Brain microvascular endothelial cell (primary cell): ENCODE data around the gene LSMEM2.

Source experiments
- DNase-seq: peaks from one replicate; pipeline ENCODE4 v3.0.0-alpha.2; 2020
- H3K27ac ChIP-seq: fragments of 250-450 bp; sonication (Bioruptor Pico); 2 replicates; pipeline ENCODE4 v1.5.1; 2020; ENCODE audit warnings: mild to moderate bottlenecking, moderate library complexity
- H3K27me3 ChIP-seq: fragments of 250-450 bp; sonication (Bioruptor Pico); replicated peaks from 2 replicates; pipeline ENCODE4 v1.5.1; 2020; ENCODE audit warnings: mild to moderate bottlenecking
- H3K36me3 ChIP-seq: fragments of 250-450 bp; sonication (Bioruptor Pico); replicated peaks from 2 replicates; pipeline ENCODE4 v1.5.1; 2020; ENCODE audit warnings: mild to moderate bottlenecking
- H3K4me3 ChIP-seq: 2 replicates; pipeline ENCODE4 v1.5.1; 2011; ENCODE audit warnings: low read depth, mild to moderate bottlenecking, control low read depth, low read length, moderate library complexity
- in situ Hi-C: cut with HindIII; loops from 2 replicates; pipeline ENCODE4 v1.10.0; 2017; ENCODE audit warnings: low sequenced_read_pairs, low pct_ligation_motif_present
- TF ChIP-seq, protein P1 (sequence below): IDR thresholded peaks from 2 replicates; pipeline ENCODE4 v1.5.1; 2011; ENCODE audit warnings: low read depth, mild to moderate bottlenecking, moderate library complexity, low read length, control low read depth, inconsistent platforms; ENCODE audit errors: missing control alignments

LSMEM2 gene

DNA sequence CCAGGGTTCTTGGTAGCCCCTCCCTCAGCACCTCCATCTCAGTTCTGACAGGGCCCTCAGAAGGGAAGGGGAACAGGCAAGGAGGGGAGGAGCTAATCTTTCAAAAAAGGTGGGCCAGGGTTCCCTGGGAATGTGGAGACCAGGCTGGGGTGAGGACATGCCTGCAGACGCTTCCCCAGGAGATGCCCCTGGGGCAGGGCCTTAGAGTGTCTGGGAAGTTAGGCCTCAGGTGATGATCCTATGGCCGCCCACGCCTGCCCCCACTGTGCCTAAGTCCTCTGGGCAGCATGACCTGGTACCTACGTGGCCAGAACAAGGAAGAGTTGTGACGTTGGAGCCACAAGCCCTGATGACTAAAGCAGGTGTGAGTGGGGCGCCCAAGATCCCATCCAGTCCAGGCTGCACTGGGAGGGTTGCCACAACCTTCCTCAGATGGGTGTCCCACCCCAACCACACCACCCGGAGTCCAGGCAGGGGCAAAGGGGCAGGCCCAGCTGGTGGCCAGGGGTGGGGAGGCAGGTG lies 13.9 kb upstream of the LSMEM2 start:
- no peaks in the 10 kb centered on the region for H3K36me3 ChIP-seq
- H3K4me3 ChIP-seq, result no peak overlapping the region
- no peak for DNase-seq
- TF ChIP-seq, protein P1, sequence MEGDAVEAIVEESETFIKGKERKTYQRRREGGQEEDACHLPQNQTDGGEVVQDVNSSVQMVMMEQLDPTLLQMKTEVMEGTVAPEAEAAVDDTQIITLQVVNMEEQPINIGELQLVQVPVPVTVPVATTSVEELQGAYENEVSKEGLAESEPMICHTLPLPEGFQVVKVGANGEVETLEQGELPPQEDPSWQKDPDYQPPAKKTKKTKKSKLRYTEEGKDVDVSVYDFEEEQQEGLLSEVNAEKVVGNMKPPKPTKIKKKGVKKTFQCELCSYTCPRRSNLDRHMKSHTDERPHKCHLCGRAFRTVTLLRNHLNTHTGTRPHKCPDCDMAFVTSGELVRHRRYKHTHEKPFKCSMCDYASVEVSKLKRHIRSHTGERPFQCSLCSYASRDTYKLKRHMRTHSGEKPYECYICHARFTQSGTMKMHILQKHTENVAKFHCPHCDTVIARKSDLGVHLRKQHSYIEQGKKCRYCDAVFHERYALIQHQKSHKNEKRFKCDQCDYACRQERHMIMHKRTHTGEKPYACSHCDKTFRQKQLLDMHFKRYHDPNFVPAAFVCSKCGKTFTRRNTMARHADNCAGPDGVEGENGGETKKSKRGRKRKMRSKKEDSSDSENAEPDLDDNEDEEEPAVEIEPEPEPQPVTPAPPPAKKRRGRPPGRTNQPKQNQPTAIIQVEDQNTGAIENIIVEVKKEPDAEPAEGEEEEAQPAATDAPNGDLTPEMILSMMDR, result no peak
- in situ Hi-C loops, result no loop called here
- no peaks in the 10 kb centered on the region for H3K27me3 ChIP-seq
- no peak overlapping the region for H3K27ac ChIP-seq

DNA sequence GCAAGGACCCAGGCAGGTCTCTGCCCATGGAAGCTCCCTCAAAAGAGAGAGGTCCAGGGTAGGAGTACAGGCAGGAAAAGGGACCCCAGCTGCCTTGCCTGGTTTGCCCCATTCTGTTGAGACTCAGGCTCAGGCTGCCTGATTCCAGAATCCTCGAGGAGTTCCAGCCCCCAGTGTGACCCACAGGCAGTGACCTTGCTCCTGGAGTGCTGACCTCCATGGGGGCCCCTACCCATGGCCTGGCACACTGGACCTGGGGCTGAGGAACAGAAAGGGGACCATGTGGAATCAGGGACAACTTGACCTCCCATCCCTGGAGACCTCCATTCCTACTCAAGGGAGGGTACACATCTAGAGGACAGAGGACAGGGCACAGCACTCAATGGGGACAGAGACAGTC lies 13.3 kb upstream of the LSMEM2 start:
- DNase-seq, result no peak
- Histone ChIP-seq H3K27ac (no peak overlapping the region), H3K27me3 (no peaks in the 10 kb centered on the region), H3K4me3 (no peak overlapping the region), H3K36me3 (no peaks in the 10 kb centered on the region)
- in situ Hi-C loops, result no loop called here
- TF ChIP-seq, protein P1, result no peak

DNA sequence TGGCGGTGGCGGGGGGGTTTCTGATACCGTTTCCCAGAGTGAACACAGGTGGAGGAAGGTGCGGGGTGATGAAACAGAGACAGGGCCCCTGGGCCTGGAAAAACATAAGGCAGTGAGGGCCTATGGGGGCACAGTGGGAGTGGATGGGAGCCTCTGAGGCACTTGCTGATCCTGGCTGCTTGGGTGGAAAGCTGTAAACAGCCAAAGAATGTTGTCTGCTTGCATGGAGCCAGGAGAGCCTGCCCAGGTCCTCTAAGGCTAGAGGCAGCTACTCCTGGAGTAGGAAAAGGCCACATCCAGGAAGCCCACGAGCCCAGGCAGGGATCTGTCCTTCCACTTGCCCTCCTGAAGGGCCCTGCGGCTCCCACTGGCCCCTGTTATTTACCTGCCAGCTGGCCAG lies 12.9 kb upstream of the LSMEM2 start:
- in situ Hi-C loops, result no loop called here
- H3K36me3 ChIP-seq, result no peaks in the 10 kb centered on the region
- no peak overlapping the region for H3K27ac ChIP-seq
- H3K4me3 ChIP-seq, result no peak overlapping the region
- TF ChIP-seq, protein P1, result no peak
- no peak for DNase-seq
- no peaks in the 10 kb centered on the region for H3K27me3 ChIP-seq

DNA sequence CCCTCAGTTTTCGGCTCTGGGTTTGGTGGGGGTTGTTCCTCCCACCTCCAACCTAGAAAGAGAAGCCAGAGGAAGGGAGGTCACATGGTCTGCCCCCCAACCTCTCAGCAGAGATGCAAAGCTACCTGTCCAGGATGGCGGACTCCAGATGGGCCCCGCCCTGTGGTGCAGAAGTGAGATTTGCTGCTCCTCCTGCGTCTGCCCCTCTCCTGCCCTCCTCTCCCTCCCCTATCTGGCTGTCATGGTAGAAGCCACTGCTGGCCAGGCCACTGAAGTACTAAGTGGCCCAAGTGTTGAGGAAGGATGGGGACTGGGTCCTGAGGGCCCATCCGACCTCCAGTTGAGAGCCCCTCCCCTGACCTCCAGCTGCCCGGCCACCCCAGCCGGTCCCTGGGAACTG lies 12.1 kb upstream of the LSMEM2 start:
- Histone ChIP-seq H3K36me3 (no peaks in the 10 kb centered on the region), H3K4me3 (peak overlapping the region; percentile 48), H3K27me3 (no peaks in the 10 kb centered on the region), H3K27ac (no peak overlapping the region)
- DNase-seq, result no peak
- TF ChIP-seq, protein P1, result no peak
- in situ Hi-C loops, result no loop called here

DNA sequence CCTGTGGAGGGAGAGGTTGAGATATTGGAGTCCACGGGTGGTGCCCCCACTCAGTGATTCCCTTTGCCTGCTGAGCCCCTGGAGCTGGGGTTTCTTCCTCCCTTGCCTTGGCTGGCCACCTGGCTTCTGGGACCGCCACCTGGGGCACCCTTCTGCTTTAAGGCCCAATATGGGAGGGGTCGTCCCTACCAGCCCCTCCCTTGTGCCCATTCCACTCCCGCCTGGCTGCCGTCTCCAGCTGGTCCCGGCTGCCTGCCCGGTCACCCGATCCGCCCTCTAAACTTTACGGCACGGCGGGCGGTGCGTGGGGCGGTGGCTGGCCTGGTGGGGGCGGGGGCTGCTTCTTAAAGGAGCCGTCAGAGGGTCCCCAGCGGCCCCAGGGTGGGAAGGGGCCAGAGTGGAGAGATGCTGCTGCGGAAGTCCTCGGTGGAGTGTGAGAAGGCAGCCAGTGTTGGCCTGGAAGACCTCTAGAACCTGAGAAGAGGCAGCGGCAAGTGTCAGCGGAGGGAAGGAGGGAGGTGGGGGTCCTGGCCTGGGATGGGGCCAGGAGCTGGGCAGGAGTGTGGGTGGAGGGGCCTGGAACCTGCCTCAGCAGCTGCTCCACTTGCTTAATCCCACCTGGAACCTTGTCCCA lies 11.5 kb upstream of the LSMEM2 start:
- in situ Hi-C loops, result no loop called here
- Histone ChIP-seq H3K4me3 (peak overlapping the region; percentile 48), H3K27me3 (no peaks in the 10 kb centered on the region), H3K36me3 (no peaks in the 10 kb centered on the region), H3K27ac (no peak overlapping the region)
- no peak for DNase-seq
- TF ChIP-seq, protein P1, result no peak

DNA sequence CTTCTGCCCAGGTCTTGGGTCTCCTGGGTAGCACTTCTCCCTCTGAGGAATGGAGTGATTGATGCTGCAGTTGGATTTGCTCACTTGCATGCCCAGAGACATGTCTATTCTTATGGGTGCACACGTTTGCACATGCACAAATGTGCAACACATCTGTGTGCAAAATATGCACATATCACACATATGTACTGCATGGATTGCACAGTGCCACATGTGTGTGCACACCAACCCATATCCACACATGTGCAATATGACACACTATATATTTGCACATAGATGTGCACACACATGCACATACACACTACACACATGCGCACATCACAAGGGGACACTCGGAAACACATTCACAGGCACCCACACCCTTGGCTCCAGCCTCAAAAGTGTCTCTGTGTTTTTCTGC lies 10.6 kb upstream of the LSMEM2 start:
- TF ChIP-seq, protein P1, result no peak
- Histone ChIP-seq H3K4me3 (no peak overlapping the region), H3K27ac (no peak overlapping the region), H3K36me3 (no peaks in the 10 kb centered on the region), H3K27me3 (peaks cover under 1% of the 10 kb centered on the region)
- in situ Hi-C loops, result no loop called here
- no peak for DNase-seq
